DOHH2 (cell line): Measurements from ENCODE around the gene CDH12.

Source experiments
- CTCF ChIP-seq: fragments of 200-600 bp; sonication (generic); IDR thresholded peaks from one replicate; pipeline ENCODE4 v1.5.1; 2014; ENCODE audit warnings: antibody characterized with exemption, mild to moderate bottlenecking, low read depth, low read length; ENCODE audit not compliant: poor library complexity, severe bottlenecking
- EZH2phosphoT487 ChIP-seq: fragments of 200-600 bp; sonication (generic); IDR thresholded peaks from 2 replicates; pipeline ENCODE4 v1.6.1; 2017; ENCODE audit warnings: borderline replicate concordance, mild to moderate bottlenecking, antibody characterized with exemption, low read length, moderate library complexity, mixed read lengths

DNA sequence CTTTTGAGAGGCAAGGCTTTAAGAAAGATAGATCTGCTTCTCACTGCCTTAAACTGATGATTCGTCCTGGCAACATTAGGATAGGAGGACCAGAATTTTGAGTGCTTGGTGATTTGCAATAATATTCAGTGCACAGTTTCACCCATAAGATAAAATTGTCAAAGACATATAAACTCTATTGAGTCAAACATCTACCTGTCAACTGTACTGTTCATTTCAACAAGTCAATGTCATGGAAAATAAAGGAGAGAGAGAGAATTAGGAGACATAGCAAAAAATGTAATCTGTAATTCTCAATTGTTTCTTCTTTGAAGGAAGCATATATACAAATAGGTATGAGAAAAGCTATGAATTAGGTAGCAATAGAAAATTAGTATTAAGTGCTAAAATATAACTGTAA is 237.2 kb downstream of the CDH12 start:
- no peak for TF ChIP-seq CTCF
- no peak for TF ChIP-seq EZH2phosphoT487
